HepG2 (cell line): ENCODE data around the gene CRYZL1. TPM values are rescaled to one million over a fixed set of nuclear protein-coding genes. Genes with fewer than 3 reads are reported as not detected.

Source experiments
- ATF7 ChIP-seq, 2 experiments: fragments of 450-650 bp in 1 of 2; sonication (generic) in 1 of 2; formaldehyde crosslinking in 1 of 2; IDR thresholded peaks; 2 replicates each; pipeline versions ENCODE4 v1.4.0 to v1.6.1; 2016 to 2020; ENCODE audit warnings: antibody characterized with exemption in 1 of 2, mild to moderate bottlenecking in 1 of 2, missing genetic modification reagents in 1 of 2
- CENPT ChIP-seq: sonication (generic); formaldehyde crosslinking; IDR thresholded peaks from 2 replicates; pipeline ENCODE4 v1.8.0; 2022; ENCODE audit warnings: low read depth, mild to moderate bottlenecking, moderate library complexity, missing genetic modification reagents
- ELK4 ChIP-seq: sonication (generic); formaldehyde crosslinking; IDR thresholded peaks from 2 replicates; pipeline ENCODE4 v1.9.0; 2021; ENCODE audit warnings: missing genetic modification reagents, borderline replicate concordance
- FOXO1 ChIP-seq: sonication (generic); formaldehyde crosslinking; IDR thresholded peaks from 2 replicates; pipeline ENCODE4 v1.4.0; 2020; ENCODE audit warnings: missing genetic modification reagents
- HOXA3 ChIP-seq: sonication (generic); formaldehyde crosslinking; IDR thresholded peaks from 2 replicates; pipeline ENCODE4 v1.5.0; 2020; ENCODE audit warnings: missing genetic modification reagents
- HOXA7 ChIP-seq: sonication (generic); formaldehyde crosslinking; IDR thresholded peaks from 2 replicates; pipeline ENCODE4 v1.8.1; 2022; ENCODE audit warnings: mild to moderate bottlenecking, missing genetic modification reagents, moderate library complexity
- MAX ChIP-seq: IDR thresholded peaks from 2 replicates; pipeline ENCODE4 v1.6.1; 2012; ENCODE audit warnings: inconsistent platforms
- RFXAP ChIP-seq: sonication (generic); formaldehyde crosslinking; IDR thresholded peaks from 2 replicates; pipeline ENCODE4 v1.4.0; 2020; ENCODE audit warnings: missing genetic modification reagents, borderline replicate concordance
- SATB2 ChIP-seq: sonication (generic); formaldehyde crosslinking; IDR thresholded peaks from 2 replicates; pipeline ENCODE4 v1.5.0; 2020; ENCODE audit warnings: missing genetic modification reagents
- SETDB1 ChIP-seq: sonication (generic); formaldehyde crosslinking; IDR thresholded peaks from 2 replicates; pipeline ENCODE4 v1.5.1; 2020; ENCODE audit warnings: missing genetic modification reagents, mild to moderate bottlenecking, borderline replicate concordance
- SIN3B ChIP-seq: fragments of 150-350 bp; IDR thresholded peaks from 2 replicates; pipeline ENCODE4 v1.6.1; 2014; ENCODE audit warnings: low read length
- SNRNP70 ChIP-seq: fragments of 200-400 bp; formaldehyde crosslinking; IDR thresholded peaks from 2 replicates; pipeline ENCODE4 v1.6.1; 2017; ENCODE audit warnings: mild to moderate bottlenecking, low read depth, low read length, moderate library complexity
- SUZ12 ChIP-seq: fragments of 150-350 bp; IDR thresholded peaks from 2 replicates; pipeline ENCODE4 v1.6.1; 2014; ENCODE audit warnings: low read depth, low read length
- ZBTB26 ChIP-seq: IDR thresholded peaks from 2 replicates; pipeline ENCODE4 v1.6.1; 2016; ENCODE audit warnings: missing compliant biosample characterization, missing genetic modification reagents, borderline replicate concordance
- ZEB1 ChIP-seq: IDR thresholded peaks from 2 replicates; pipeline ENCODE4 v1.6.1; 2012; ENCODE audit warnings: mild to moderate bottlenecking, low read depth, inconsistent platforms; ENCODE audit not compliant: insufficient replicate concordance
- ZNF253 ChIP-seq: sonication (generic); formaldehyde crosslinking; IDR thresholded peaks from 2 replicates; pipeline ENCODE4 v1.8.0; 2022; ENCODE audit warnings: mild to moderate bottlenecking, missing genetic modification reagents, borderline replicate concordance
- ZNF30 ChIP-seq: sonication (generic); formaldehyde crosslinking; IDR thresholded peaks from 2 replicates; pipeline ENCODE4 v1.5.0; 2020; ENCODE audit warnings: mild to moderate bottlenecking, missing genetic modification reagents
- ZNF501 ChIP-seq: sonication (generic); formaldehyde crosslinking; IDR thresholded peaks from 2 replicates; pipeline ENCODE4 v1.5.1; 2020; ENCODE audit warnings: mild to moderate bottlenecking, moderate library complexity, missing genetic modification reagents
- ZNF616 ChIP-seq: sonication (generic); formaldehyde crosslinking; IDR thresholded peaks from 2 replicates; pipeline ENCODE4 v1.5.0; 2020; ENCODE audit warnings: low read depth, mild to moderate bottlenecking, missing genetic modification reagents
- polyA plus RNA-seq, 8 experiments: library from polyadenylated mRNA; depleted of rRNA in 3 of 8; stranded (reverse) in 7 of 8; unstranded in 1 of 8; fragments of >200 nt; fragmentation: Illumina TruSeq in 4 of 8; extraction: Trizol in 4 of 8; gene quantifications; 2 replicates each; pipeline versions ENCODE4 v1.2.1 to v1.2.3, GENCODE V29; 2011 to 2016; ENCODE audit warnings: low read depth in 4 of 8, missing spikeins in 1 of 8, mixed read lengths in 1 of 8; ENCODE audit not compliant: insufficient read depth in 1 of 8
- total RNA-seq, 5 experiments: library from RNA; depleted of rRNA; stranded (reverse); fragments of >200 nt; fragmentation: Illumina TruSeq; extraction: Trizol; gene quantifications; 2 replicates each; pipeline ENCODE4 v1.2.3, GENCODE V29; 2016; ENCODE audit warnings: low read depth in 1 of 5
- TF ChIP-seq, protein P1 (sequence below): sonication (generic); formaldehyde crosslinking; IDR thresholded peaks from 2 replicates; pipeline ENCODE4 v1.8.0; 2023; ENCODE audit warnings: mild to moderate bottlenecking, missing genetic modification reagents
- TF ChIP-seq, protein P2 (sequence below): sonication (generic); formaldehyde crosslinking; IDR thresholded peaks from 2 replicates; pipeline ENCODE4 v1.4.0; 2020; ENCODE audit warnings: missing genetic modification reagents, mild to moderate bottlenecking, borderline replicate concordance

CRYZL1 gene
- total and polyA plus RNA-seq, 2 of the 13 experiments (the other 11 are each of a cell fraction or from before 2014, with no cell fraction given) = 20.3 to 27.7 TPM

DNA sequence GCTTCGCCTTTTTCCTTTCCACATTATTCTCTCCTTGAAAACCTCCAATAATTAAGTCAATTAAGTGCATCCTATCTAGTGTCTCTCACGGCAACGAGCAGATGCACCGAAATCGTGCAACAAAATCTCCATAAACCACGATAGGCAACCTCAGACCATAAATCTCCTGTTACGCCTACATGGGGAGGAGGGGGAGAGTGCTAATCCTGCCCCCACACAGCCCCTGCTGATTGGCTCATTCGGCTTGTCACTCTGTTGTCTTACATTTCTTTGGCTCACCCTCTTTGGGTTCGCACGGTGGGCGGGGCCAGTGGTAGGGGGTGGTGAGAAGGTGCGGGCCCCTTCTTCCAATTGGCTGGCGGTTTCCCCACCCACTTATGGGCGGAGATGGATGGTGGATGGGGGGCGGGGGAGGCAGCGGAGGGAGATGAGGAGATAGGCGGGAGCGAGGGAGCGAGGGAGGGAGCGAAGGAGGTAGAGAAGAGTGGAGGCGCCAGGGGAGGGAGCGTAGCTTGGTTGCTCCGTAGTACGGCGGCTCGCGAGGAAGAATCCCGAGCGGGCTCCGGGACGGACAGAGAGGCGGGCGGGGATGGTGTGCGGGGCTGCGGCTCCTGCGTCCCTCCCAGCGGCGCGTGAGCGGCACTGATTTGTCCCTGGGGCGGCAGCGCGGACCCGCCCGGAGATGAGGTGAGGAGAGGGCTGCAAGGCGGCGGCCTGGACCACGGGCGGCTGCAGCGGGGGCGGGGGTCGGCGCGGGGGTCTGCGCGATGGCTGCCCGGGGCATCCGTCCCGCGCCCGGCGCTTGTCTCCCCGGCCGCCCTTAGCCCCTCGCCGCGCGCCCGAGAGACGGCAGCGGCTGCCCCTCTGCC, 720 bp upstream of the CRYZL1 start, which contains the start of gene ITSN1 (continued):
- peak; percentile 44; the same call in 1 of the 2 replicates for TF ChIP-seq MAX
- no peak for TF ChIP-seq ZNF253 (CRISPR knock-in tag)
- TF ChIP-seq SUZ12 = no peak
- TF ChIP-seq ZNF616 (CRISPR knock-in tag) = no peak; the same call in 1 of the 2 replicates
- TF ChIP-seq ATF7 (IDR thresholded peaks at IDR 0.05) = no peak
- no peak for TF ChIP-seq ATF7 (CRISPR knock-in tag; IDR thresholded peaks at IDR 0.05)
- no peak; the same call in 1 of the 2 replicates for TF ChIP-seq ZNF501 (CRISPR knock-in tag)
- no peak; the same call in 1 of the 2 replicates for TF ChIP-seq HOXA3 (CRISPR knock-in tag)
- TF ChIP-seq ELK4 (CRISPR knock-in tag) = no peak
- TF ChIP-seq HOXA7 (CRISPR knock-in tag) = no peak
- TF ChIP-seq, protein P1, sequence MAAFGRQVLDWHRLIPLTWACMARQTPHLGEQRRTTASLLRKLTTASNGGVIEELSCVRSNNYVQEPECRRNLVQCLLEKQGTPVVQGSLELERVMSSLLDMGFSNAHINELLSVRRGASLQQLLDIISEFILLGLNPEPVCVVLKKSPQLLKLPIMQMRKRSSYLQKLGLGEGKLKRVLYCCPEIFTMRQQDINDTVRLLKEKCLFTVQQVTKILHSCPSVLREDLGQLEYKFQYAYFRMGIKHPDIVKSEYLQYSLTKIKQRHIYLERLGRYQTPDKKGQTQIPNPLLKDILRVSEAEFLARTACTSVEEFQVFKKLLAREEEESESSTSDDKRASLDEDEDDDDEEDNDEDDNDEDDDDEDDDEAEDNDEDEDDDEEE (CRISPR knock-in tag) = no peak
- TF ChIP-seq CENPT (CRISPR knock-in tag) = no peak
- TF ChIP-seq SETDB1 (CRISPR knock-in tag) = no peak
- no peak for TF ChIP-seq ZEB1
- TF ChIP-seq RFXAP = peak; percentile 15; the same call in 1 of the 2 replicates
- no peak for TF ChIP-seq ZNF30
- TF ChIP-seq, protein P2, sequence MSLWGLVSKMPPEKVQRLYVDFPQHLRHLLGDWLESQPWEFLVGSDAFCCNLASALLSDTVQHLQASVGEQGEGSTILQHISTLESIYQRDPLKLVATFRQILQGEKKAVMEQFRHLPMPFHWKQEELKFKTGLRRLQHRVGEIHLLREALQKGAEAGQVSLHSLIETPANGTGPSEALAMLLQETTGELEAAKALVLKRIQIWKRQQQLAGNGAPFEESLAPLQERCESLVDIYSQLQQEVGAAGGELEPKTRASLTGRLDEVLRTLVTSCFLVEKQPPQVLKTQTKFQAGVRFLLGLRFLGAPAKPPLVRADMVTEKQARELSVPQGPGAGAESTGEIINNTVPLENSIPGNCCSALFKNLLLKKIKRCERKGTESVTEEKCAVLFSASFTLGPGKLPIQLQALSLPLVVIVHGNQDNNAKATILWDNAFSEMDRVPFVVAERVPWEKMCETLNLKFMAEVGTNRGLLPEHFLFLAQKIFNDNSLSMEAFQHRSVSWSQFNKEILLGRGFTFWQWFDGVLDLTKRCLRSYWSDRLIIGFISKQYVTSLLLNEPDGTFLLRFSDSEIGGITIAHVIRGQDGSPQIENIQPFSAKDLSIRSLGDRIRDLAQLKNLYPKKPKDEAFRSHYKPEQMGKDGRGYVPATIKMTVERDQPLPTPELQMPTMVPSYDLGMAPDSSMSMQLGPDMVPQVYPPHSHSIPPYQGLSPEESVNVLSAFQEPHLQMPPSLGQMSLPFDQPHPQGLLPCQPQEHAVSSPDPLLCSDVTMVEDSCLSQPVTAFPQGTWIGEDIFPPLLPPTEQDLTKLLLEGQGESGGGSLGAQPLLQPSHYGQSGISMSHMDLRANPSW (CRISPR knock-in tag) = no peak
- no peak for TF ChIP-seq SIN3B
- no peak for TF ChIP-seq FOXO1 (CRISPR knock-in tag)
- no peak for TF ChIP-seq SNRNP70
- TF ChIP-seq SATB2 (CRISPR knock-in tag) = no peak
- TF ChIP-seq ZBTB26 (CRISPR knock-in tag) = no peak; the same call in 1 of the 2 replicates
